Measurements from ENCODE around the gene PRKAR2B. TPM values are rescaled to one million over a fixed set of nuclear protein-coding genes. Genes with fewer than 3 reads are reported as not detected.

Gene PRKAR2B
- total and polyA plus RNA-seq, 2 donors (not counting 1 experiment from before 2014, with no cell fraction given): 0.07 to 0.81 TPM

GRCh38 chr7:107057474-107057833 lies 12.9 kb downstream of the PRKAR2B start:
- H3K4me1 Mint-ChIP-seq: no peaks in the 10 kb centered on the region
- Histone ChIP-seq H3K4me3 (ENCODE audit: control extremely low read depth in 1 of 5, extremely low read depth in 1 of 5, insufficient read depth in 1 of 5, low read depth in 2 of 5, low read length in 4 of 5) (no peak overlapping the region), H3K27ac (ENCODE audit: low read length in 2 of 2) (no peak overlapping the region), H3K27me3 (replicated peaks in 1 of 4; ENCODE audit: control extremely low read depth in 1 of 4, control insufficient read depth in 3 of 4, insufficient read depth in 4 of 4, low read length in 3 of 4) (no peaks in the 10 kb centered on the region), H3K36me3 (replicated peaks in 1 of 2; ENCODE audit: control extremely low read depth in 1 of 2, control insufficient read depth in 1 of 2, extremely low read depth in 1 of 2, insufficient read depth in 2 of 2, low read length in 1 of 2) (no peaks in the 10 kb centered on the region), H3K9ac (ENCODE audit: low read length) (no peak overlapping the region), H3K4me1 (ENCODE audit: control insufficient read depth in 2 of 2, insufficient read depth in 2 of 2, low read length in 2 of 2) (no peaks in the 10 kb centered on the region), H3K9me3 (ENCODE audit: control extremely low read depth in 1 of 3, control insufficient read depth in 2 of 3, insufficient read depth in 1 of 3, low read length in 2 of 3) (no peaks in the 10 kb centered on the region), H4K20me1 (ENCODE audit: control insufficient read depth, insufficient read depth, low read length, poor library complexity, severe bottlenecking) (no peaks in the 10 kb centered on the region), H3K4me2 (replicated peaks; ENCODE audit: low read depth, low read length, poor library complexity, severe bottlenecking) (no peak overlapping the region), H3K79me2 (ENCODE audit: control insufficient read depth, insufficient read depth, low read length) (no peaks in the 10 kb centered on the region), H2AFZ (ENCODE audit: insufficient read depth, low read depth, low read length, poor library complexity, severe bottlenecking) (no peak overlapping the region)
- H3K27me3 Mint-ChIP-seq: peaks cover 7% of the 10 kb centered on the region
- DNase-seq (no peak), ATAC-seq (ENCODE audit: low read depth) (no peak)
- CTCF ChIA-PET: interaction anchor here (0.7 kb wide), 1 partner anchor 19 kb away, joined by 3 read pairs; no protein-coding TSS in a partner anchor
- H3K9me3 Mint-ChIP-seq (ENCODE audit: insufficient read depth): peaks cover 2% of the 10 kb centered on the region
- intact Hi-C loops (cut with micrococcal nuclease): no loop called here
- H3K4me3 Mint-ChIP-seq: no peak overlapping the region
- no peak overlapping the region for H3K27ac Mint-ChIP-seq
- no CpG with 5 or more reads among the region's 3 CpGs for WGBS (ENCODE audit: insufficient coverage)
- POLR2A ChIA-PET: no interaction called here
- no peak for TF ChIP-seq CTCF (IDR thresholded peaks at IDR 0.05)
- TF ChIP-seq EZH2 (IDR thresholded peaks at IDR 0.05; ENCODE audit: borderline replicate concordance, insufficient read depth, low read depth, low read length, poor library complexity, severe bottlenecking): no peak

DNA sequence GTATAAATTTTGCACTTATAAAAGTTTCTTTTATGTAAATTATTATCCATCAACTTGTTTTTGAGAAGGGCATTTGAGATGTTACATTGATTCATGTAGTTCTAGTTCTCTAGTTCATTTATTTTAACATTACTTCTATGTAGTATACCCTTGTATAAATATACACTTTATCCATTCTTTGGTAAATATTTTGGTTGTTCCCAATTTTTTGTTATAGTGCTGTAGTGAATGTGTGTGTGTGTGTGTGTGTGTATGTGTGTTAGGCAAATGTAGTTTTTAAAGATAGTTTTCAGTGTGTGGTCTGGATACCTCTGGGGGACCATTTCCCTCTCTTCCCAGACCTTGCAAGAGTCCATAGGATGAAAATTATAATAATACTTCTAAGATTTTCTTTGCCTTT lies 15.0 kb downstream of the PRKAR2B start:
- no peak for ATAC-seq (ENCODE audit: low read depth)
- ChIA-PET POLR2A (no interaction called here), CTCF (no interaction called here)
- Histone ChIP-seq H3K79me2 (ENCODE audit: control insufficient read depth, insufficient read depth, low read length) (no peaks in the 10 kb centered on the region), H3K36me3 (replicated peaks in 1 of 2; ENCODE audit: control extremely low read depth in 1 of 2, control insufficient read depth in 1 of 2, extremely low read depth in 1 of 2, insufficient read depth in 2 of 2, low read length in 1 of 2) (no peaks in the 10 kb centered on the region), H2AFZ (ENCODE audit: insufficient read depth, low read depth, low read length, poor library complexity, severe bottlenecking) (no peak overlapping the region), H3K4me1 (ENCODE audit: control insufficient read depth in 2 of 2, insufficient read depth in 2 of 2, low read length in 2 of 2) (no peaks in the 10 kb centered on the region), H3K4me3 (ENCODE audit: control extremely low read depth in 1 of 5, extremely low read depth in 1 of 5, insufficient read depth in 1 of 5, low read depth in 2 of 5, low read length in 4 of 5) (no peak overlapping the region), H4K20me1 (ENCODE audit: control insufficient read depth, insufficient read depth, low read length, poor library complexity, severe bottlenecking) (no peaks in the 10 kb centered on the region), H3K9me3 (ENCODE audit: control extremely low read depth in 1 of 3, control insufficient read depth in 2 of 3, insufficient read depth in 1 of 3, low read length in 2 of 3) (no peaks in the 10 kb centered on the region), H3K9ac (ENCODE audit: low read length) (no peak overlapping the region), H3K27ac (ENCODE audit: low read length in 2 of 2) (no peak overlapping the region), H3K4me2 (replicated peaks; ENCODE audit: low read depth, low read length, poor library complexity, severe bottlenecking) (no peak overlapping the region), H3K27me3 (replicated peaks in 1 of 4; ENCODE audit: control extremely low read depth in 1 of 4, control insufficient read depth in 3 of 4, insufficient read depth in 4 of 4, low read length in 3 of 4) (no peaks in the 10 kb centered on the region)
- TF ChIP-seq EZH2 (IDR thresholded peaks at IDR 0.05; ENCODE audit: borderline replicate concordance, insufficient read depth, low read depth, low read length, poor library complexity, severe bottlenecking) (no peak), CTCF (IDR thresholded peaks at IDR 0.05) (no peak)
- Mint-ChIP-seq H3K9me3 (ENCODE audit: insufficient read depth) (peaks cover 2% of the 10 kb centered on the region), H3K4me1 (no peaks in the 10 kb centered on the region), H3K27ac (no peak overlapping the region), H3K4me3 (no peak overlapping the region), H3K27me3 (peaks cover 7% of the 10 kb centered on the region)
- no peak for DNase-seq
- intact Hi-C loops (cut with micrococcal nuclease): no loop called here
